GM21619 (cell line): ENCODE results near the gene TTC23.

ENCODE experiments used
- ATAC-seq: cut with Tn5 transposase; IDR thresholded peaks from one replicate; pipeline ENCODE4 v1.9.1; 2021; ENCODE audit not compliant: unreplicated experiment

TTC23 gene

DNA sequence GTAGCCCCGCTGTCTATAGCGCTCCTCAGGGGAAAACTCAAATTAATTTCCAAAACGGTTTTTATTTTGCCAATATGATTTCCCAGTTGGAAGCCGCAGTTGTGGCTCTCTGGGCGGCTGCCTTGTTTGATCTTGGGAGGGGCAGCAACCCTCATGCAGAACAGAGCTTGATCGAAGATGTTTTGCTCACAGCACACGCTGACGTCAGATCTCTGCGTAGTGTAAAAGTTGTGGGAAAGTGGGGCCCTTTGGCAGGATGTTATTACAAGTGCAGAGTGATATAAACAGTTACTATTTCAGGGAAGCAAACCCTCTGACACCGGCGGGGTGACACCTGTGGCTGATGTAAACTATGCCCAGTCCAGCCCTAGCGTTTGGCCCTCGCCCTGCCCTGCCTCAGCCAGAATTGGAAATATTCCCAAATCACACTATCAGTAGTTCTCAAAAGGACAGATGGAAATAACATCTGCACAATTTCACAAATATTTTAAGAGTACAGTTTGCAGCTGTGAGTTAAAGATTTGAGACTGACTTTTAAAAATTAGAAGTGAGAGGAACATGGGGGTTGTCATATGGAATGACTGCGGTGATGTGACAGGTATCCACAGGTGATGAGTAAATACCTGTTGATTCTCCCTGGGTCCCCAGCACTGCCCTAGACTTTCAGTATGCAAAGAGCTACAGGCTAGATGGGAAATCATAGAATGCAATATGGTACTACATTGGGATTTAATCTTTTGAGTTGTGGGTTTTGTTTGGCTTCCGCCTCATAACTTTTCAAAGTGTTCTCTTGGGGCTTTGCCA is 142.8 kb downstream of the TTC23 start:
- no peak for ATAC-seq

DNA sequence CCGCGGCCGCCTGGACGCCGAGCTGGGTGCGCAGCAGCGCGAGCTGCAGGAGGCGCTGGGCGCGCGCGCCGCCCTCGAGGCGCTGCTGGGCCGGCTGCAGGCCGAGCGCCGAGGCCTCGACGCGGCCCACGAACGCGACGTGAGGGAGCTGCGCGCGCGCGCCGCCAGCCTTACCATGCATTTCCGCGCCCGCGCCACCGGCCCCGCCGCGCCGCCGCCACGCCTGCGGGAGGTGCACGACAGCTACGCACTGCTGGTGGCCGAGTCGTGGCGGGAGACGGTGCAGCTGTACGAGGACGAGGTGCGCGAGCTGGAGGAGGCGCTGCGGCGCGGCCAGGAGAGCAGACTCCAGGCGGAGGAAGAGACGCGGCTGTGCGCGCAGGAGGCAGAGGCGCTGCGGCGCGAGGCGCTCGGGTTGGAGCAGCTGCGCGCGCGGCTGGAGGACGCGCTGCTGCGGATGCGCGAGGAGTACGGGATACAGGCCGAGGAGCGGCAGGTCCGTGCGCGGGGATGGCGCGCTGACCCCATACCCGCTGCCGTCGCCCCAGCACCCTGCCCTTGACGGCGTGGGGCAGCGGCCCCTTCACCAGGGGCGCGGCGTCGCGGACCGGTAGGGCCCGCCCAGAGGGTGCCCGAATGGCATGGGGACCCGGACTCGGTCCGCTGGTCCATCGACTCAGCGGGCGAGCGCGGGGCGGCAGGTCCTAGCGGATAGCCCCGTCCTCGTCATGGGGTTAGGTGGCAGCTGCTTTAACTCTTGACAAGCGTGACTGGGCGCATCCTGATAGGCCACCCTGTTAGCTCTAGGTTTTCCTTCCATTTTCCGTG is 143.7 kb downstream of the TTC23 start:
- ATAC-seq: peak; percentile 39

DNA sequence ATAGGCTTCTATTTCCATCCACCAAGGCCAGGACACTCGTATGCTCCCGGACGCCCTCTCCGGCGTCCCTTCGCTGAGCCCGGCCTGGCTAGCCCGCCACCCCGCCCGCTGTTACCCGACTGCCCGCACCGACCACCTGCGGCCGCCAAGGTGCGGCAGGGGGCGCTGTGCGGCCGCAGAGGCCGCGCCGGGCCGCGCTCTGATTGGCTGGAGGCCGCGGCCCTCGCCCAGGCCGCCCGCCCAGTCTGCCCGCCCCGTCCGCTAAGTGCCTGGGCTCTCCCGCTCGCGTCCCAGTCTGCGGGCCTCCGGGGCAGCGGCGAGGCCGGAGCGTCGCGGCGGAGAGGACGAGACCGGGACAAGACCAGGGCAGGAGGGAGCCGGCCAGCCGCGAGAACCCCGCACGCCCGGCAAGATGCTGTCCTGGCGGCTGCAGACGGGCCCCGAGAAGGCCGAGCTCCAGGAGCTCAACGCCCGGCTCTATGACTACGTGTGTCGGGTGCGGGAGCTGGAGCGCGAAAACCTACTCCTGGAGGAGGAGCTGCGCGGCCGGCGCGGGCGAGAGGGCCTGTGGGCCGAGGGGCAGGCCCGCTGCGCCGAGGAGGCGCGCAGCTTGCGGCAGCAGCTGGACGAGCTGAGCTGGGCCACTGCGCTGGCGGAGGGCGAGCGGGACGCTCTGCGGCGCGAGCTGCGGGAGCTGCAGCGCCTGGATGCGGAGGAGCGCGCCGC is 144.4 kb downstream of the TTC23 start, which contains the start of gene SYNM:
Gene SYNM (plus strand): TSS at position 293 of the 726 bp plus-strand sequence. CDS start 120 bp downstream, at position 413.
- peak; percentile 62 for ATAC-seq

DNA sequence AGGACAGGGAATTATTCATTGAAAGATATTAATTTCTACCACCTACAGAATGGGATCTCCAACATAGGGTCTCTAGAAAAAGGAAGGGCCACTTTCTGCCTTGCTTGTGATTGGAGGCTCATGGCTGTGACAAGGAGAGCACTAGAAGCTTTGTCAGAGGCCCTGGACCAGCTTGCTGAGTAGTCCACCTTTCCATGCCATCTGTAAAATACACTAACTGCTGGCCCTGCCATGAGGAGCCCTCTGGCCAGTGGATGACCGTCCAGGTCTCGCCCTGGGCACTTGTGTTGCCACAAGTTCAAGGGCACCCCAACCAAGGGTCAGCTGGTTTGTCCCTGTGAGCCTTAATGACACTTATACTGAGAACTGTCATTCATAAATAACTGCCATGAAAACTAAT is 146.1 kb downstream of the TTC23 start:
- ATAC-seq: no peak

DNA sequence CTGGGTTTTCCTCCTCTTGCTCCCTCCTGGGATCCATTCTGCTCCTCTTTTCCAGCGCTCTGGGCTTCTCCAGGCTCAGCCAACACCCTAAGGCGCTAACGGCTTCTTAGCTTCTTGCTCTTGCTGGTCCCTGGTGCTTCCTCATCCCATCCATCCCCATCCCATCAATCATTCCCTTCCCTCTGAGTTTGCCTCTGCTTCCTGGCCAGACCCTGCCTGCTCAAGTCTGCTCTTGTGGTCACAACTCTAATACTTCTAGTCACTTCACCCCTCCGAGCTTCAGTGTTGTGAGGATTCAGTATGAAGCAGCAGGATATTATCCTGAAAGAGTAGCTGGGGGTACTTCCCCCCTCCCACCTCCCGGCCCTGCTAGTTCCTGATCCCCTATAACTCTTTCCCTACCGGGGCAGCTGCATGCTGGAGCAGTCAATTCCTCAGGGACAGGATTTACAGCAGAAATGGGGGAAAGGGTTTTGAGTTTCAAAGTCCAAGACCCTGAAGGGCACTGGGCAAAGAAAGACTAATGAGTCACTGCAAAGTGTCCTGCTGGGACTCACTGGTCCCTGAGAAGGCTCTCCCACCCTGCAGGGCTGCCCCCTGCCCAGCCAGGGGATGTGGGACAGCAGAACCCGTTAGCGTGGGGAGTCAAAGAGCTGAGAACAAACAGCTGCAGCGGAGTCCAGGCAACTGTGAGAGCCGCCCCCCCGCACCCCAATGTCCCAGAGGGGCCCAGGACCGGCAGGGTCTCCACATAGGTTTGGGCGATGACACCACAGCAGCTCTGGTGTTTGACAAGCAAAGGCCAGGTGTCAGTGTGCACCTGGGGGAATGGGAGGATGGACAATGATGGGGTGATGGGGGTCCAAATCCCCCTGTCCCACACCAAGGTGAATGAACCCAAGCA is 146.8 kb downstream of the TTC23 start:
- ATAC-seq: no peak

DNA sequence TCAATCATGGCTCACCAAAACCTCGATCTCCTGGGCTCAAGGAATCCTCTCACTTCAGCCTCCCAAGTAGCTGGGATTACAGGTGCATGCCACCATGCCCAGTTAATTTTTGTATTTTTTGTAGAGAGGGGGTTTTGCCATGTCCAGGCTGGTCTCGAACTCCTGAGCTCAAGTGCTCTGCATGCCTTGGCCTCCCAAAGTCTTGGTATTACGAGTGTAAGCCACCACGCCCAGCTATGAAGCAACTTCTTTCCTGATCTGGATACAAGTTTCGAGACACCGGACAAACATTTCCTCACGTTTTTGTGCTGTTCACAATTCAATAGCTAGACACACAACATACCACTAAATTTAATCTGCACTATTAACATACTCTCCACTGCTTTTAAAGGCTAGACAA is 147.9 kb downstream of the TTC23 start:
- no peak for ATAC-seq

DNA sequence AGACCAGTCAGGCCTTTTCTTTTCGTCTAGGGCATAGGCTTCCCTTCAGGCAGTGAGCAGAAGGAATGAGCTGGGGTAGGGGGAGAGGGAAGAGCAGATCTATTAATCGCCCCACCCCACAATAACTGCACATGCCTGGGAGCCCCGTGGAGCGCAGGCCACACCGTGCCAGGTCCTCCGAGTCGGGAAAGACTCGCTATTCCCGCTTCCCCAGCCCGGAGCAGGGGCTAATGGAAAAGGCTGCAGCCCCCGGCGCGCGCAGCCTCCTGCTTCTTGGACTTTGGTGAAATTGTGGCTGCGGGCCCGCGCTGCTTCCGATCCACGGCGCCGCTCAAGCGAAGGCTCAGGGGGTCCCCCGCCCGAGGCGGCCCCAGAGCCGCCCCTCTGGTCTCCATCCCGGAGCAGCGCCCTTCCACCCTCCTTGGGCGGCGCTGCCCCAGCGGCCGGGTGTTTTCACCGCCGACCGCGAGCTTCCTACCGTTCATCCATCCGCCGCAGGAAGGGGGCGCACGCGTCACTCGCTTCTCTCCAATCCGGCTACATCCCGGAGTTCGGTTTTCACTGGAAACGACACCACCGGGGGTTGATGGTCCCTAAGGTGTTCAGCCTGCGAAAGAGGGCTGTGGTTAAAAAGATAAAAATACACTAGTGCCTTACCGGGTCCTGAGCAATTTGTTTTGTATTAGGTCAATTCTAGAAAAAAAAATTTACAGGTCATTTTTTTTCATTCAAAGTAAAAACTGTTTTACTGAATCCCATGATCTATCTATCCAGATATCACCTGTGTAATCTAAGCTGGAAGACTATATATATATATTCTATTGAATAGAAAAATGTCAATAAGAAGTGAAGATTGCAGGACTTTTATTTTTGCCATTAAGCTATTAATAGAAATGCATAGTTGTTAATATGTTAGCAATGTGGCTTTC is 148.9 kb downstream of the TTC23 start:
- peak; percentile 33 for ATAC-seq

DNA sequence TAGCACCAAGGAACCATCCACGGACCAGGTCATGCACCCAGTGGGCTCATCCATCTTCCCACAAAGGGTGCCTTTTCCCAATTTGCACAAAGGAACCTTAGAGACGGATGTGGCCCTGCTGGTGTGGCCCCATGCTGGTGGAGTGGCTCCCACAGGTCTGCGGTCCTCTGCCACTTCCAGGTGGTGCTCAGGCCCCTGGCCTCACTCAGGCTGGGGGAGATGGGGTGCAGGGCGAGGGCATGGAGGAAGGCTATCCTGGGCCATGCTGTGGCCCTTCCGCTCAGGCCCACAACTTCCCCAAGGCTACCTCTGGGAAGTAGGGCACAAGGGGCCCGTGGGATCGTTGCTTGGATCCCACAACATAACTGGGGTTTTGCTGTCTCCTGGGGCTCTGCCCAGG is 149.7 kb downstream of the TTC23 start:
- no peak for ATAC-seq

DNA sequence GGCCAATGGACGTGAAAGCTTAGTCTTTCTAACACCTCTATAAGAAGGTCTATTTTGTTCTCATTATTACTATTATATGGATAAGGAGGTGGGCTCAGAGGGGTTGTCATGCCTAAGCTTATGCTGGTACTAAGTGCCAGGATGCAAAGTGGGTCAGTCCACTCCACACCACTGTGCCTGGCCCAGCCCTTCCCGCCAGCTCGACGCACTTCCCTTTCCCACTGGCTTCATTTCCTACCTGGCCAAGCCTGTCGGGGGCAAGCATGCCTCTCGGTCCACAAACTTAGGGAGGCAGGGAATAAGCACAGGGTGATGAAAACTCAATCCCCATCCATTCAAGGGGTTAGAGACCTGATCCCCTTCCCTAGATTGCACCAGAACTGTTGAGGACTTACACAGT is 150.4 kb downstream of the TTC23 start:
- ATAC-seq: no peak

DNA sequence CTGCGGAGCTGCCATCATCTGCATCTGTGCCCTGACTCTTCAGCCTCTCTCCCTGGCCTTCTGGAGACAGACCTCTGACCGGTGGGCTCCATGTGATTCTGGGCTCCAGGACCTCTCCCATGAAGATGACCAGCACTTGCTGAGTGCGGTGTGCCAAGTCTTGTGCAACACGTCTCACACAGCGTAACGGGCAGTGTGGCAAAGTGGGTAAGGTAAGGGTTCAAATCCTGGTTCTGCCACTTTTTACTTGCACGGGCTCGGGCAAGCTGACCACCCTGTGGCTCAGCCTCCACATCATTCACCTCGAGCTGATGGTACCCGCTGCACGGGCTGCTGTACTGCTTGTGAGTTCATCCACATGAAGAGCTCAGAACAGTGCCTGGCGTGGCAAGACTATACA is 151.0 kb downstream of the TTC23 start:
- ATAC-seq: no peak

DNA sequence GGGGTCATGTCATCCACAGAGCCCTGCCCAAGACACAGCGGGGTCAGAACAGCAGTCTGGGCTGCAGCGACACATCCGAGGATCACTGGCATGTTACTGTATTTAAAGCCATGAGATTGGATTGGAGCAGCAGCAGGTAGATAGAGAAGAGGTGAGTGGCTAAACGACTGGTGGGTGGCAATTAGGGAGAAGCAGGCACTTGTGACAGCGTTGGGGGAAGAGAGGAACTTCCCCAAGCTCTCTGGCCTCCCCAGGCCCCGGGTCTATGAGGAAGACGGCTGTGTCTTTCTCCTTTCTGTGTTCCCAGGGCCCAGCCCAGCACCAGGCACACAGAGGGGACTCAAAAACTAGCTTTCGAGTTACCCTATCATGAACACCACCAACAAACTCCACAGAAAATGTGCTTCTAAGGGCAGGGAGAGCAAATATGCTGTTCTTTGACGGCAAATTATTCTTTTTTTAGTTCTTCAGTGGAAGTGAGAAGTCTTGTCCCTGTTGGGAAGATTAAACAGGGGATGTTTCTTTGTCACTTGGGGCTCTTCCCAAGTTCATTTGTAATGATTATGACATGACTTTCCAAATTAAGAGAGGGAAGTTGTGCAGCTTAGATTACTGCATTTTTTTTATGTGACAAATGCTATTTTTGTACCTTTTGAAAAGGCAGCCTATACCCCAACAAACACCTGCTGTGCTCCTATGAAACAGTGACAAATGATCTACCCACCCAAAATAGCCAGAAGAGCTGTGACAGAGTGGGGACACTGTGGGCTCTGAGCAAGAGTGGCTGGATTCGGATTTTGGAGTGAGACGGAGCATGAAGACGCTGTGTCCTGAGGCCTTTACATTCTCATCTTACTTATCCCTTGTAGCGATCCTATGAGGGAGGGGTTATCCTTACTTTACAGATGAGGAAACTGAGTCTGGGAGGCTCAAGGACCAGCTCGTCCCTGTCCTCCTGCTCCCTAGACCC is 151.7 kb downstream of the TTC23 start:
- no peak for ATAC-seq

DNA sequence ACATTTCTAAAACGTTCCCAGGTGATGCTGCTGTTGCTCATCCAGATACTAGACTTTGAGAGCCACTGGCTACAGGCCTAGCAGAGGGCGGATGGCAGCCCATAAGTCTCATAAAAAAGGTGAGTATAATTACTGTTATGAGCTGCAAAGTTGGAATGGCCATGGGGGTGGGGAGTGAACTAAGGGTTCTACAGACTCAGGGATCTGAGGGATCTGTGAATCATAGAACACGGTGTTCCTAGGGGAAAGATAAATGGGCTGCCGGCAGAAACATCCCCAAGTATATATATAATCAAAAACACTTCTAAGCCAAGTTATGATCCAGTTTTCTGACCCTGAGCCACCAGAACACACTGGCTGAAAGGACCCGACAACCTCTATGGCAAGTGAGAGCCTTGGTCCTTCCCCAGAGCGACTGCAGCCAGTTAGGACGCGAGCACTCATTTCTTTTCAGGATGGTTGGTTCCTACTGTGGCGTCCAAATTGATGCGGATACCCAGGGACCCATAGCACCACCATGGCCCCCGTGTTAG is 152.4 kb downstream of the TTC23 start:
- no peak for ATAC-seq

DNA sequence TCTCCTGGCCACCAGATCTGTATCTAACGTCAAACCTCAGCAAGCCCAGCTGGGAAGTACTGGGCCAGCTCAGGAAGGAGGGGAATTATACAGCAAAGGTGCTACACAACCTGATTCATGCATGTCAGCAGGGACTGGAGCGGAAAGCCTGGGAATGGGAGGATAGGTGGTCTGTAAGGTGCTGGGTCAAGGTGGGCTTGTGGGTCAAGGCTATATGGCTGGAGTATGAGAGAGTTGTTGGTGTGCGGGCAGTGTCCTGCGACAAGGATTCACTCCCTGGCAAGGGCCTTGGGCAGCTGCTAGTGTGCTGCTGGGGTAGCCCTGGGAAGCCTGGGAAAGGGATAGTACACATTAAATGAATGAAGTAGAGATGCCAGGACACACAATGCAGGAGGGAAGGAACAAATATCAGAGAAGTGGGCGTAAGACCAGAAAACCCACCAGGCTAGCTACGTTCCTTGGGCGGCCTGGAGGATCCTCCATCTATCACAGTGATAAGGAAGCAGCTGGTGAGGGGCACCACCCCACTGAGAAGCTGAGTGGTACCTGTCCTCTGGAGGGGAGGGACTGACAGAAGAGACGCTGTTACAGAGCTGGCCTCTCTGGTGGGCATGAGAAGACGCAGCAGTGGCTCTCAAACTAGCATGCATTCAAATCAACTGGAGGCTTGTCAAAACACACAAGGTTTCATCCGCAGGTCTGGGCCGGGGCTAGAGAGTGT is 153.0 kb downstream of the TTC23 start:
- ATAC-seq: no peak

DNA sequence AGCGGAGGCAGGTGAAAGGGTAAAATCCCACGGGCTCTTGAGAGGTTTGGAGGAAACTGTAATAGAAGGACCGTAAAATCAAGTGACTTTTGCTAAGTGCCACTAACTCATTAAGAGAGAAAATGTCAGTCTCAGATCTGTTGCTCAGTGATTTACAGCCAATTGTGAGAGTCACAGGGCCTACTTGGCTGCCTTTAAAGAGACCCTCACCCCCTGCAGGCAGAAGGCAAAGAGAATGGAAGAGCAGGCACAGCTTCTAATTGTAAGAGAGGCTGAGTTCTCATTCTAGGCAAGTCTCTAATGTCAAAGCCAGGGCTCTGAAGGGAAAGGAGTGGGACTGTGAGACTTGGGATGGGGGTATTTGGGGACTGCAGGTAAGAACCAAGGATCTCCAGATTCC is 153.8 kb downstream of the TTC23 start:
- ATAC-seq: no peak

DNA sequence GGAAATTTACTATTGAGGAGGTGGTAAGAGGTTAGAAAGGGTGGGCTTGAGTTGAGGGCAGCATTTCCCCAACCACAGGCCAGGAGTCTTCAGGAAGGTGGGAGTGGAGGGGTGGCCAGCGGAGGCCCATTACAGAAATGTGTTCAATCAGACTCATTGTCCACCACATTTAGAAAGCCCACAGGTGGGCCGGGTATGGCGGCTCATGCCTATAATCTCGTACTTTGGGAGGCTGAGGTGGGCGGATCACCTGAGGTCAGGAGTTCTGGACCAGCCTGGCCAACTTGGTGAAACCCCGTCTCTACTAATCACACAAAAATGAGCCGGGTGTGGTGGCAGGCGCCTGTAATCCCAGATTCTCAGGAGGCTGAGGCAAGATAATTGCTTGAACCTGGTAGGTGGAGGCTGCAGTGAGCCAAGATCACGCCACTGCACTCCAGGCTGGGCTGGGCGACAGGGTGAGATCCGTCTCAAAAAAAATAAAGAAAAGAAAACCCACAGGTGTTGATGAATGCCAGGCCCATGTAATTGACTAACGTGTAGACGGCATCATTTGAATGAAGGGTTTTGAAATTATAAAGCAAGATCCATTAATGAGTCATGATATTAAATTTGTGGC is 156.7 kb downstream of the TTC23 start:
- ATAC-seq: no peak

DNA sequence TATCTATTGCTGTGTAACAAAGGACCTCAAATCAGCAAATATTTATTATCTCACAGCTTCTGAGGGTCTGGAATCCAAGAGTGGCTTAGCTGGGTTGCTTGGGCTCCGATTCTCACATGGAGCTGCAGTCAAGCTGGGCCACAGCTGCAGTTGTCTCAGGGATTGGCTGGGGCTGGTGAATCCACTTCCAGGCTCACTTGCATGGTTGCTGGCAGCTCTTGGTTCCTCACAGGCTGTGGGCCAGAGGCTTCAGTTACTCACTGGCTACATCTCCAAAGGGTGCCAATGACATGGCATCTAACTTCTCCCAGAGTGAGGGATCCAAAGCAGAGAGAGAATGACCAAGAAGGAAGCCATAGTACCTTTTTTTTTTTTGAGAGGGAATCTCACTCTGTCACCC is 158.4 kb downstream of the TTC23 start:
- ATAC-seq: no peak
